Measurements from ENCODE around the gene ENG. TPM values are rescaled to one million over a fixed set of nuclear protein-coding genes. Genes with fewer than 3 reads are reported as not detected.

Gene ENG
- total and polyA plus RNA-seq, 2 of the 8 experiments (the other 6 are each of a cell fraction or from before 2014, with no cell fraction given): 1.8 to 4.4 TPM

GRCh38 chr9:127893392-127893791 is 38.9 kb upstream of the ENG start:
- Histone ChIP-seq H2BK120ac (replicated peaks; ENCODE audit: low read depth, low read length) (no peak overlapping the region), H3K79me1 (ENCODE audit: low read depth, low read length) (peaks cover 10% of the 10 kb centered on the region), H3K23me2 (ENCODE audit: low read depth, low read length) (peaks cover under 1% of the 10 kb centered on the region; the same call in 1 of the 2 replicates), H3K4me3 (ENCODE audit: extremely low read depth in 1 of 4, insufficient read depth in 2 of 4, low read depth in 3 of 4, low read length in 4 of 4) (no peak overlapping the region), H3K27me3 (replicated peaks in 1 of 4; ENCODE audit: control insufficient read depth in 3 of 4, extremely low read depth in 1 of 4, insufficient read depth in 3 of 4, low read length in 3 of 4) (no peaks in the 10 kb centered on the region), H3K9me3 (ENCODE audit: insufficient read depth in 2 of 2, low read depth in 1 of 2, low read length in 1 of 2) (no peaks in the 10 kb centered on the region), H3K4me2 (ENCODE audit: insufficient read depth in 1 of 2, low read depth in 2 of 2, low read length in 2 of 2) (no peak overlapping the region), H2BK12ac (ENCODE audit: low read depth, low read length) (no peak overlapping the region), H3K23ac (ENCODE audit: insufficient read length) (no peak overlapping the region), H4K5ac (ENCODE audit: insufficient read length, low read depth, low read length) (no peak overlapping the region), H4K8ac (ENCODE audit: extremely low read depth, insufficient read depth, low read length) (no peak overlapping the region), H3K36me3 (ENCODE audit: control insufficient read depth in 2 of 4, insufficient read depth in 4 of 4, low read length in 3 of 4) (peaks cover 28 to 46% (median 38%) of the 10 kb centered on the region in 4 experiments), H3K4ac (replicated peaks; ENCODE audit: insufficient read length, low read depth, low read length) (no peak overlapping the region), H3K79me2 (ENCODE audit: control insufficient read depth in 1 of 2, insufficient read depth in 2 of 2, low read length in 2 of 2) (peaks cover 0 to 4% of the 10 kb centered on the region in 2 experiments; a peak in 1 of 4 replicates), H2BK20ac (ENCODE audit: low read length) (no peak overlapping the region), H2BK5ac (ENCODE audit: low read depth, low read length) (no peak overlapping the region), H4K20me1 (replicated peaks in 1 of 2; ENCODE audit: control insufficient read depth in 1 of 2, insufficient read depth in 2 of 2, low read length in 2 of 2) (peaks cover 4 to 15% of the 10 kb centered on the region in 2 experiments), H3K14ac (ENCODE audit: insufficient read length) (no peak overlapping the region), H3K27ac (ENCODE audit: low read depth, low read length) (no peak overlapping the region), H2AK5ac (ENCODE audit: low read depth, low read length) (no peak overlapping the region), H2BK15ac (ENCODE audit: low read length) (no peak overlapping the region), H4K91ac (replicated peaks; ENCODE audit: insufficient read length, low read length) (no peak overlapping the region), H3K9ac (replicated peaks in 1 of 4; ENCODE audit: extremely low read depth in 1 of 4, low read depth in 3 of 4, low read length in 3 of 4) (no peak overlapping the region), H2AFZ (ENCODE audit: low read length) (no peak overlapping the region), H3K18ac (ENCODE audit: extremely low read depth, low read length) (no peak overlapping the region), H3K4me1 (replicated peaks in 1 of 4; ENCODE audit: control insufficient read depth in 3 of 4, insufficient read depth in 4 of 4, low read length in 3 of 4) (peaks cover 0 to 21% (median 14%) of the 10 kb centered on the region in 4 experiments; a peak in 6 of 7 replicates), H3K56ac (replicated peaks; ENCODE audit: insufficient read length, low read depth, low read length) (no peak overlapping the region)
- WGBS, 2 experiments (ENCODE audit: extremely low coverage in 1 of 2, insufficient coverage in 1 of 2, insufficient read length in 1 of 2, insufficient replicate concordance in 2 of 2, low coverage in 1 of 2, low lambda C conversion rate in 2 of 2, missing lambda C conversion rate in 1 of 2): 97% methylated on average over 4 of the region's 4 CpGs; no CpG with 5 or more reads in 1 of the 2 experiments
- no peak for DNase-seq (ENCODE audit: low read depth in 1 of 2, low spot score in 2 of 2)
- CTCF ChIA-PET (ENCODE audit: partially characterized antibody): interaction anchor here (1.4 kb wide), 1 partner anchor 24 kb away, joined by 3 read pairs; no protein-coding TSS in a partner anchor
- POLR2A ChIA-PET (ENCODE audit: partially characterized antibody): interaction anchor here (10.1 kb wide), 1 partner anchor 10 kb away, joined by 91 read pairs; no protein-coding TSS in a partner anchor
- FAIRE-seq: no peak
- TF ChIP-seq BCL11A (IDR thresholded peaks at IDR 0.05; ENCODE audit: low read depth in 2 of 2, low read length in 2 of 2): no peak
- no peak for TF ChIP-seq USF2 (IDR thresholded peaks at IDR 0.05; ENCODE audit: low read length)
- TF ChIP-seq RXRA (IDR thresholded peaks at IDR 0.05; ENCODE audit: insufficient read depth, low read depth, low read length): no peak
- TF ChIP-seq RBBP5 (IDR thresholded peaks at IDR 0.05; ENCODE audit: borderline replicate concordance, low read depth, low read length): no peak
